ENCODE measurements around the gene IFNAR1.

DNA sequence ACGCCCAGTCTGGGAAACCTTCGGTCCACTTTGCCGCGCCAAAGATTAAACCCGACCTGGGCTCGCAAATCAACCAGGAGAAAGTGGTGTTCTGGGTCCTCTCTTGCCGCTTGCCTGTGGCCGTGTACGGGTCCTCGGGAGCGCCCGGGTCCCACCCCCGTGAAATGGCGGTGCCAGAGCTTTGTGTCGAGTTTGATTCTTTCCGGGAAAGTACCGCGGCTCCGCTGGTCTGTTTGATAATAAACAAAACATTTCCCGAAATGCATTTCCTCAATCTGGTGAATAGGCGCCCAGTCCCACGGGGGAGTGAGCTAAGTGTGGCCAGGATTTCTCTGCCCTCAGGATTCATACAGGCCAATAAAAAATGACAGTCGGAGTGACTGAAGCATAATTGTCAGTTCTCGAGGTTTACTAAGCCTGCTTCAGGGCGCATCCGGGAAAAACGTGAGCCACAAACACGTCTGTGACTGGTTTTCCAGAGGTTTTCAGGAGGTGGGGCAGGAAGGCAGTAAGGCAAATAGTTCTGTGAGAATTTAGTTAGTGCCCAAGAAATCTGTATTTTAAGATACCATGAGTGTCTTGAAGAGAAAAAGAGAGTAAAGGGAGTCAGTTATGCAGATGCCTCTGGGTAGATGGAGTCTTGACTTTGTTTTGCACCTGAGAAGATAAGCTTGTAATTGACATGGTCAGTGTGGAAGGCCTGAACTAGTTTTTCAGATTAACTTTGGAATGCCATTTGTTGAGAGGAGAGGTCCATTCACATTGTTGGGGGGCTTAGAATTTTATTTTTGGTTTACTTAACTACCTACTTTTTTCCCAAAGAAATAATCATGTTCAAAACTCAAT, 675 bp downstream of the IFNAR1 start:
- no peak for TF ChIP-seq EZH2 (IDR thresholded peaks at IDR 0.05; ENCODE audit: borderline replicate concordance, low read length)
- TF ChIP-seq, protein P1, sequence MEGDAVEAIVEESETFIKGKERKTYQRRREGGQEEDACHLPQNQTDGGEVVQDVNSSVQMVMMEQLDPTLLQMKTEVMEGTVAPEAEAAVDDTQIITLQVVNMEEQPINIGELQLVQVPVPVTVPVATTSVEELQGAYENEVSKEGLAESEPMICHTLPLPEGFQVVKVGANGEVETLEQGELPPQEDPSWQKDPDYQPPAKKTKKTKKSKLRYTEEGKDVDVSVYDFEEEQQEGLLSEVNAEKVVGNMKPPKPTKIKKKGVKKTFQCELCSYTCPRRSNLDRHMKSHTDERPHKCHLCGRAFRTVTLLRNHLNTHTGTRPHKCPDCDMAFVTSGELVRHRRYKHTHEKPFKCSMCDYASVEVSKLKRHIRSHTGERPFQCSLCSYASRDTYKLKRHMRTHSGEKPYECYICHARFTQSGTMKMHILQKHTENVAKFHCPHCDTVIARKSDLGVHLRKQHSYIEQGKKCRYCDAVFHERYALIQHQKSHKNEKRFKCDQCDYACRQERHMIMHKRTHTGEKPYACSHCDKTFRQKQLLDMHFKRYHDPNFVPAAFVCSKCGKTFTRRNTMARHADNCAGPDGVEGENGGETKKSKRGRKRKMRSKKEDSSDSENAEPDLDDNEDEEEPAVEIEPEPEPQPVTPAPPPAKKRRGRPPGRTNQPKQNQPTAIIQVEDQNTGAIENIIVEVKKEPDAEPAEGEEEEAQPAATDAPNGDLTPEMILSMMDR (conservative IDR thresholded peaks at IDR 0.05 in 1 of 2, IDR thresholded peaks at IDR 0.05 in 1 of 2; ENCODE audit: extremely low read depth in 1 of 2, insufficient read depth in 1 of 2, low read depth in 1 of 2, low read length in 2 of 2), result no peak

Data from mammary epithelial cell (primary cell).